Measurements from ENCODE around the gene OR52D1. TPM values are rescaled to one million over a fixed set of nuclear protein-coding genes. Genes with fewer than 3 reads are reported as not detected.

The OR52D1 gene
- total RNA-seq, 1 experiment from 2014 or later = not detected

- BruUV-seq (replicated peaks) = no TSS peak
- Histone ChIP-seq H3K79me2 (ENCODE audit: low read length) (no peaks in the 10 kb centered on the region), H3K9ac (ENCODE audit: low read length) (no peak overlapping the region), H3K27ac (ENCODE audit: low read length) (no peak overlapping the region), H3K9me3 (ENCODE audit: low read length) (no peaks in the 10 kb centered on the region), H3F3A (ENCODE audit: low read length, unreplicated experiment) (no peaks in the 10 kb centered on the region), H3K4me3 (ENCODE audit: low read length) (no peak overlapping the region), H4K20me1 (ENCODE audit: low read length) (no peaks in the 10 kb centered on the region), H3K36me3 (ENCODE audit: low read depth, low read length) (no peaks in the 10 kb centered on the region), H3K27me3 (ENCODE audit: low read length) (peaks cover 9% of the 10 kb centered on the region; the same call in 1 of the 2 replicates), H2AFZ (ENCODE audit: low read length) (no peak overlapping the region), H3K4me1 (ENCODE audit: insufficient read depth, low read length) (no peaks in the 10 kb centered on the region), H3K4me2 (ENCODE audit: low read length) (no peak overlapping the region), H3K9me2 (replicated peaks; ENCODE audit: low read length) (no peaks in the 10 kb centered on the region)
- ChIA-PET POLR2A (ENCODE audit: unreplicated experiment) (no interaction called here), CTCF (no interaction called here)
- no peak for DNase-seq
- TF ChIP-seq CTCF (conservative IDR thresholded peaks at IDR 0.05; ENCODE audit: low read depth, low read length) (no peak), EZH2phosphoT487 (IDR thresholded peaks at IDR 0.05; ENCODE audit: borderline replicate concordance, low read length) (no peak), EZH2 (IDR thresholded peaks at IDR 0.05; ENCODE audit: low read length, unreplicated experiment) (no peak)
- intact Hi-C loops (cut with micrococcal nuclease) = no loop called here
- ATAC-seq = no peak
These were observed 1.3 kb downstream of the OR52D1 start for GRCh38 chr11:5489576-5490357.

GRCh38 chr11:5499671-5500070 is 11.2 kb downstream of the OR52D1 start:
- H3K4me2 ChIP-seq (ENCODE audit: low read length) = no peak overlapping the region
- H2AFZ ChIP-seq (ENCODE audit: low read length) = no peak overlapping the region
- no peaks in the 10 kb centered on the region for H3K9me3 ChIP-seq (ENCODE audit: low read length)
- DNase-seq = no peak
- no peak for ATAC-seq
- peaks cover 26% of the 10 kb centered on the region; the same call in 1 of the 2 replicates for H3K27me3 ChIP-seq (ENCODE audit: low read length)
- H3K9me2 ChIP-seq (replicated peaks; ENCODE audit: low read length) = no peaks in the 10 kb centered on the region
- no peaks in the 10 kb centered on the region for H3F3A ChIP-seq (ENCODE audit: low read length, unreplicated experiment)
- BruUV-seq (replicated peaks) = no TSS peak
- H3K4me1 ChIP-seq (ENCODE audit: insufficient read depth, low read length) = no peaks in the 10 kb centered on the region
- POLR2A ChIA-PET (ENCODE audit: unreplicated experiment) = no interaction called here
- CTCF ChIA-PET = no interaction called here
- no peak overlapping the region for H3K9ac ChIP-seq (ENCODE audit: low read length)
- H3K4me3 ChIP-seq (ENCODE audit: low read length) = no peak overlapping the region
- intact Hi-C loops (cut with micrococcal nuclease) = no loop called here
- H4K20me1 ChIP-seq (ENCODE audit: low read length) = no peaks in the 10 kb centered on the region
- TF ChIP-seq EZH2phosphoT487 (IDR thresholded peaks at IDR 0.05; ENCODE audit: borderline replicate concordance, low read length) (no peak), CTCF (conservative IDR thresholded peaks at IDR 0.05; ENCODE audit: low read depth, low read length) (no peak), EZH2 (IDR thresholded peaks at IDR 0.05; ENCODE audit: low read length, unreplicated experiment) (no peak)
- no peaks in the 10 kb centered on the region for H3K36me3 ChIP-seq (ENCODE audit: low read depth, low read length)
- H3K27ac ChIP-seq (ENCODE audit: low read length) = no peak overlapping the region
- no peaks in the 10 kb centered on the region for H3K79me2 ChIP-seq (ENCODE audit: low read length)

- no peaks in the 10 kb centered on the region for H3K79me2 ChIP-seq (ENCODE audit: low read length)
- intact Hi-C loops (cut with micrococcal nuclease) = no loop called here
- H3K27ac ChIP-seq (ENCODE audit: low read length) = no peak overlapping the region
- TF ChIP-seq EZH2phosphoT487 (IDR thresholded peaks at IDR 0.05; ENCODE audit: borderline replicate concordance, low read length) = no peak
- TF ChIP-seq EZH2 (IDR thresholded peaks at IDR 0.05; ENCODE audit: low read length, unreplicated experiment) = no peak
- TF ChIP-seq CTCF (conservative IDR thresholded peaks at IDR 0.05; ENCODE audit: low read depth, low read length) = no peak
- no peak overlapping the region for H2AFZ ChIP-seq (ENCODE audit: low read length)
- POLR2A ChIA-PET (ENCODE audit: unreplicated experiment) = no interaction called here
- H3F3A ChIP-seq (ENCODE audit: low read length, unreplicated experiment) = no peaks in the 10 kb centered on the region
- H3K9me3 ChIP-seq (ENCODE audit: low read length) = no peaks in the 10 kb centered on the region
- no peak overlapping the region for H3K4me3 ChIP-seq (ENCODE audit: low read length)
- no peaks in the 10 kb centered on the region for H3K9me2 ChIP-seq (replicated peaks; ENCODE audit: low read length)
- no peaks in the 10 kb centered on the region for H3K4me1 ChIP-seq (ENCODE audit: insufficient read depth, low read length)
- no peak overlapping the region for H3K9ac ChIP-seq (ENCODE audit: low read length)
- H3K36me3 ChIP-seq (ENCODE audit: low read depth, low read length) = no peaks in the 10 kb centered on the region
- H4K20me1 ChIP-seq (ENCODE audit: low read length) = no peaks in the 10 kb centered on the region
- no peak overlapping the region for H3K4me2 ChIP-seq (ENCODE audit: low read length)
- BruUV-seq (replicated peaks) = no TSS peak
- ATAC-seq (no peak), DNase-seq (no peak)
- peaks cover 26% of the 10 kb centered on the region; the same call in 1 of the 2 replicates for H3K27me3 ChIP-seq (ENCODE audit: low read length)
- CTCF ChIA-PET = no interaction called here
These were observed 11.9 kb downstream of the OR52D1 start for GRCh38 chr11:5500393-5500801.

Measured in PC-3 (cell line).